GM12878 (cell line): ENCODE data around the gene BAZ2B. TPM values are rescaled to one million over a fixed set of nuclear protein-coding genes. Genes with fewer than 3 reads are reported as not detected.

ENCODE experiments used
- ATAC-seq: fragments of 200-7000 bp; cut with Tn5 transposase; 3 replicates; pipeline ENCODE4 v1.9.1; 2020; ENCODE audit warnings: mild to moderate bottlenecking, moderate library complexity
- BruUV-seq: library from RNA; stranded (reverse); fragments of 400-500 nt; replicated peaks from 2 replicates; lab custom pipeline; 2021; lab: Mats Ljungman, UMichigan
- CTCF ChIA-PET: fragments of 300-600 bp; sonication (Branson Sonifier 250); formaldehyde crosslinking; extraction: SDS; loops from one replicate; lab custom pipeline; 2021; ENCODE audit warnings: inconsistent platforms; lab: Yijun Ruan, JAX
- POLR2A ChIA-PET: fragments of 350-600 bp; formaldehyde crosslinking; extraction: SDS; loops from one replicate; lab custom pipeline; 2021; ENCODE audit warnings: inconsistent platforms; lab: Charles Lee
- RAD21 ChIA-PET: fragments of 300-600 bp; sonication (Branson Sonifier 250); formaldehyde crosslinking; loops from one replicate; lab custom pipeline; 2023; ENCODE audit warnings: antibody characterized with exemption; ENCODE audit not compliant: unreplicated experiment; lab: Charles Lee
- SMC1A ChIA-PET: fragments of 300-600 bp; sonication (Branson Sonifier 250); formaldehyde crosslinking; loops from one replicate; lab custom pipeline; 2023; ENCODE audit not compliant: unreplicated experiment, uncharacterized antibody; lab: Charles Lee
- DNase-seq: peaks from one replicate; pipeline ENCODE4 v3.0.0-alpha.2; 2011; ENCODE audit warnings: low read depth, low spot score
- FAIRE-seq: peaks from 3 replicates; lab custom pipeline; 2011; peaks lifted over from hg19 to GRCh38; lab: Jason Lieb, UNC
- H2AFZ ChIP-seq: 2 replicates; pipeline ENCODE4 v1.6.0; 2011; ENCODE audit warnings: low read depth, low read length, control low read depth; ENCODE audit not compliant: control insufficient read depth
- H3K27ac ChIP-seq: 2 replicates; pipeline ENCODE4 v1.5.1; 2011; ENCODE audit warnings: control low read depth; ENCODE audit not compliant: control insufficient read depth, insufficient read depth
- H3K27me3 ChIP-seq, 2 experiments: replicated peaks in 1 of 2; 2 replicates each; pipeline versions ENCODE4 v1.6.0 to v1.6.1; 2011; ENCODE audit warnings: low read length in 1 of 2; ENCODE audit not compliant: control insufficient read depth in 2 of 2, insufficient read depth in 2 of 2
- H3K36me3 ChIP-seq, 2 experiments: 2 replicates each; pipeline ENCODE4 v1.5.1; 2011; ENCODE audit warnings: low read length in 1 of 2; ENCODE audit not compliant: control insufficient read depth in 2 of 2, insufficient read depth in 2 of 2
- H3K4me1 ChIP-seq: 2 replicates; pipeline ENCODE4 v1.6.1; 2011; ENCODE audit warnings: mild to moderate bottlenecking, low read length, moderate library complexity, mixed read lengths; ENCODE audit not compliant: control insufficient read depth, insufficient read depth
- H3K4me2 ChIP-seq: 2 replicates; pipeline ENCODE4 v1.6.0; 2011; ENCODE audit warnings: control low read depth; ENCODE audit not compliant: control insufficient read depth, insufficient read depth
- H3K4me3 ChIP-seq: fragments of 200-600 bp; sonication (generic); 2 replicates; pipeline ENCODE4 v1.5.1; 2016
- H3K79me2 ChIP-seq: 2 replicates; pipeline ENCODE4 v1.6.0; 2011; ENCODE audit warnings: low read length; ENCODE audit not compliant: control insufficient read depth, insufficient read depth
- H3K9ac ChIP-seq: 2 replicates; pipeline ENCODE4 v1.8.0; 2011; ENCODE audit warnings: low read length, control low read depth, mixed read lengths; ENCODE audit not compliant: control insufficient read depth, insufficient read depth
- H3K9me3 ChIP-seq: replicated peaks from 3 replicates; pipeline ENCODE4 v1.5.1; 2011; ENCODE audit warnings: mild to moderate bottlenecking, low read length; ENCODE audit not compliant: control insufficient read depth, insufficient read depth
- H4K20me1 ChIP-seq: 2 replicates; pipeline ENCODE4 v1.6.0; 2011; ENCODE audit not compliant: control insufficient read depth, insufficient read depth
- BHLHE40 ChIP-seq, 2 experiments: fragments of 450-650 bp in 1 of 2; IDR thresholded peaks; 2 replicates each; pipeline ENCODE4 v1.6.1; 2011 to 2017; ENCODE audit warnings: low read depth in 2 of 2, borderline replicate concordance in 1 of 2, improper control_type of control experiment in 1 of 2, low read length in 1 of 2, mild to moderate bottlenecking in 1 of 2
- CHD2 ChIP-seq: IDR thresholded peaks from 2 replicates; pipeline ENCODE4 v1.6.1; 2011; ENCODE audit warnings: low read depth, low read length, improper control_type of control experiment, borderline replicate concordance
- NFYB ChIP-seq: IDR thresholded peaks from 2 replicates; pipeline ENCODE4 v1.6.1; 2011; ENCODE audit warnings: low read depth, mild to moderate bottlenecking, low read length, improper control_type of control experiment, moderate library complexity; ENCODE audit not compliant: insufficient read depth
- POLR2AphosphoS2 ChIP-seq: IDR thresholded peaks from 2 replicates; pipeline ENCODE4 v1.6.1; 2011; ENCODE audit warnings: low read depth, mild to moderate bottlenecking, low read length, improper control_type of control experiment, moderate library complexity
- RB1 ChIP-seq: fragments of 450-650 bp; formaldehyde crosslinking; IDR thresholded peaks from 2 replicates; pipeline ENCODE4 v1.6.1; 2017; ENCODE audit warnings: mild to moderate bottlenecking, borderline replicate concordance
- RELA ChIP-seq: fragments of 450-650 bp; IDR thresholded peaks from 2 replicates; pipeline ENCODE4 v1.8.0; 2014; ENCODE audit warnings: borderline replicate concordance; ENCODE audit not compliant: partially characterized antibody
- TCF12 ChIP-seq: IDR thresholded peaks from 2 replicates; pipeline ENCODE4 v1.6.1; 2011; ENCODE audit warnings: low read depth, mild to moderate bottlenecking, low read length
- WGBS: methylation state at CpG from one replicate; pipeline ENCODE4 v1.1.6; 2016; ENCODE audit warnings: low lambda C conversion rate; ENCODE audit not compliant: insufficient replicate concordance, insufficient coverage; ENCODE audit errors: missing lambda C conversion rate; 5-methylcytosine and 5-hydroxymethylcytosine counted together
- in situ Hi-C: fragments of 300-500 bp; cut with MboI; formaldehyde crosslinking; loops from 9 replicates; pipeline ENCODE4 v1.14.3; 2018; ENCODE audit warnings: mixed read lengths
- intact Hi-C: fragments of 100-400 bp; cut with micrococcal nuclease; formaldehyde crosslinking; loops from one replicate; pipeline ENCODE4 v1.14.2; 2022; ENCODE audit not compliant: unreplicated experiment
- polyA plus RNA-seq, 11 experiments: library from polyadenylated mRNA; depleted of rRNA in 4 of 11; unstranded in 6 of 11; stranded (reverse) in 5 of 11; fragments of >200 nt; fragmentation: Nextera tagmentation in 4 of 11; fragmentation: Illumina TruSeq in 1 of 11; extraction: Ambion mirVana in 4 of 11; extraction: Trizol in 1 of 11; gene quantifications; 1 replicate in 1 of 11; 2 replicates in 10 of 11; pipeline versions ENCODE4 v1.2.1 to v1.2.3, GENCODE V29; 2011 to 2016; ENCODE audit warnings: inconsistent platforms in 2 of 11, missing spikeins in 2 of 11, low read depth in 1 of 11
- total RNA-seq, 4 experiments: library from RNA; depleted of rRNA in 3 of 4; stranded (reverse); fragments of >200 nt in 3 of 4; fragmentation: Illumina TruSeq in 1 of 4; extraction: Trizol in 1 of 4; gene quantifications; 2 replicates each; pipeline versions ENCODE4 v1.2.1 to v1.2.3, GENCODE V29; 2013 to 2021
- TF ChIP-seq, protein P1 (sequence below): fragments of 450-650 bp; IDR thresholded peaks from 2 replicates; pipeline ENCODE4 v1.6.1; 2017; ENCODE audit warnings: antibody characterized with exemption, mild to moderate bottlenecking, moderate library complexity
- TF ChIP-seq, protein P2 (sequence below): fragments of 150-350 bp; IDR thresholded peaks from 2 replicates; pipeline ENCODE4 v1.6.1; 2014; ENCODE audit warnings: mild to moderate bottlenecking, low read depth, low read length
- TF ChIP-seq, protein P3 (sequence below): IDR thresholded peaks from 2 replicates; pipeline ENCODE4 v1.6.1; 2011; ENCODE audit warnings: borderline replicate concordance, low read depth, mild to moderate bottlenecking, moderate library complexity, low read length; ENCODE audit not compliant: insufficient read depth, poor library complexity, severe bottlenecking

The BAZ2B gene
- total and polyA plus RNA-seq, 10 of the 15 experiments (the other 5 are each of a cell fraction or from before 2014, with no cell fraction given), result 8.8 to 49.7 (median 24.7) TPM

DNA sequence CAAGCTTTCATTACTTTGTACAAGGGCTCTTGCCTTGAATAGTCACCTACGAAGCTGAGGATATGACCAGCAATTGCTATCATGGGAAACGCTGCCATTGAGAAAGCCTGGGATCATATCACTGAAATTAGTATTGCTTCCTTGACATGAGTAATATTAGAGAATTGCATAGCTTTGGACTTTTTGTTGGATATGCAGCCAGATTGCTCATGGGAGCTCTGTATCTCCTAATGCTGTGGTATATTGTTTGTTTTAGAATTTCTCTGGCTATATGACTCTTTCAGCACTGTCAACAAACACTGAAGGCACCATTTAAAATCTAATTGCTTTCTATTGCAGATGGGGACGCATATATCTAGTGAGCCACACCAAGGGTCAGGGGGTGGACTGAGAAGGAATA is 249.8 kb downstream of the BAZ2B start (continued):
- TF ChIP-seq, protein P1, sequence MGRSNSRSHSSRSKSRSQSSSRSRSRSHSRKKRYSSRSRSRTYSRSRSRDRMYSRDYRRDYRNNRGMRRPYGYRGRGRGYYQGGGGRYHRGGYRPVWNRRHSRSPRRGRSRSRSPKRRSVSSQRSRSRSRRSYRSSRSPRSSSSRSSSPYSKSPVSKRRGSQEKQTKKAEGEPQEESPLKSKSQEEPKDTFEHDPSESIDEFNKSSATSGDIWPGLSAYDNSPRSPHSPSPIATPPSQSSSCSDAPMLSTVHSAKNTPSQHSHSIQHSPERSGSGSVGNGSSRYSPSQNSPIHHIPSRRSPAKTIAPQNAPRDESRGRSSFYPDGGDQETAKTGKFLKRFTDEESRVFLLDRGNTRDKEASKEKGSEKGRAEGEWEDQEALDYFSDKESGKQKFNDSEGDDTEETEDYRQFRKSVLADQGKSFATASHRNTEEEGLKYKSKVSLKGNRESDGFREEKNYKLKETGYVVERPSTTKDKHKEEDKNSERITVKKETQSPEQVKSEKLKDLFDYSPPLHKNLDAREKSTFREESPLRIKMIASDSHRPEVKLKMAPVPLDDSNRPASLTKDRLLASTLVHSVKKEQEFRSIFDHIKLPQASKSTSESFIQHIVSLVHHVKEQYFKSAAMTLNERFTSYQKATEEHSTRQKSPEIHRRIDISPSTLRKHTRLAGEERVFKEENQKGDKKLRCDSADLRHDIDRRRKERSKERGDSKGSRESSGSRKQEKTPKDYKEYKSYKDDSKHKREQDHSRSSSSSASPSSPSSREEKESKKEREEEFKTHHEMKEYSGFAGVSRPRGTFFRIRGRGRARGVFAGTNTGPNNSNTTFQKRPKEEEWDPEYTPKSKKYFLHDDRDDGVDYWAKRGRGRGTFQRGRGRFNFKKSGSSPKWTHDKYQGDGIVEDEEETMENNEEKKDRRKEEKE, result no peak
- TF ChIP-seq CHD2, result no peak
- no peak for TF ChIP-seq NFYB

DNA sequence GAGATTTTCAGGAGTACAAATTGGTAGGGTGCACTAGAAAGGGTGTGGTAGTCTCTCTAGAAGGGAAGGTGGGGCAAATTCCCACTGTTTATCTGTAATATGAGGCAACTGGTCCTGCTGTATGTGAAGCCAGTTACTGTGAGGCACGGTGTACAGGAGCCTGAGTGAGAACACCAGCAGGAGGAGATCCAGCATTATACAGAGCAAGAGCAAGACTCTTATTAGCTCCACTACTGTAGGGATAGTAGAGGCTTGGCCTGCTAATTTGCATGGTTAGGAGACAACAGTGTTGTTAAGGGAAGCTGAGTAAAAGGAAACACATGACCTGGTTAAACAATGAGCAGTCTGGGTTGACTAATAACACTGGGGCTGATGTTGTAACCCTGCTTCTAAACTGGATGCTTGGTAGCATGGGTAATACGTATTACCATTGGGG is 253.5 kb downstream of the BAZ2B start:
- ATAC-seq (no peak), FAIRE-seq (no peak), DNase-seq (no peak)
- Histone ChIP-seq H3K9ac (no peak overlapping the region), H3K4me2 (no peak overlapping the region), H3K9me3 (no peaks in the 10 kb centered on the region), H3K27me3 (no peaks in the 10 kb centered on the region), H3K4me1 (no peaks in the 10 kb centered on the region), H3K4me3 (no peak overlapping the region), H3K79me2 (no peaks in the 10 kb centered on the region), H3K36me3 (no peaks in the 10 kb centered on the region; a peak in 1 of 4 replicates), H3K27ac (no peak overlapping the region), H2AFZ (no peak overlapping the region), H4K20me1 (no peaks in the 10 kb centered on the region)
- 67% methylated on average over 2 of the region's 2 CpGs for WGBS
- POLR2A ChIA-PET, result no interaction called here
- TF ChIP-seq, protein P2, sequence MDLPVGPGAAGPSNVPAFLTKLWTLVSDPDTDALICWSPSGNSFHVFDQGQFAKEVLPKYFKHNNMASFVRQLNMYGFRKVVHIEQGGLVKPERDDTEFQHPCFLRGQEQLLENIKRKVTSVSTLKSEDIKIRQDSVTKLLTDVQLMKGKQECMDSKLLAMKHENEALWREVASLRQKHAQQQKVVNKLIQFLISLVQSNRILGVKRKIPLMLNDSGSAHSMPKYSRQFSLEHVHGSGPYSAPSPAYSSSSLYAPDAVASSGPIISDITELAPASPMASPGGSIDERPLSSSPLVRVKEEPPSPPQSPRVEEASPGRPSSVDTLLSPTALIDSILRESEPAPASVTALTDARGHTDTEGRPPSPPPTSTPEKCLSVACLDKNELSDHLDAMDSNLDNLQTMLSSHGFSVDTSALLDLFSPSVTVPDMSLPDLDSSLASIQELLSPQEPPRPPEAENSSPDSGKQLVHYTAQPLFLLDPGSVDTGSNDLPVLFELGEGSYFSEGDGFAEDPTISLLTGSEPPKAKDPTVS, result no peak
- TF ChIP-seq RB1 (no peak), RELA (no peak), TCF12 (no peak), BHLHE40 (IDR thresholded peaks at IDR 0.05; ENCODE audit: borderline replicate concordance in 1 of 2, low read depth in 2 of 2, low read length in 1 of 2) (no peak), POLR2AphosphoS2 (no peak)
- TF ChIP-seq, protein P3, sequence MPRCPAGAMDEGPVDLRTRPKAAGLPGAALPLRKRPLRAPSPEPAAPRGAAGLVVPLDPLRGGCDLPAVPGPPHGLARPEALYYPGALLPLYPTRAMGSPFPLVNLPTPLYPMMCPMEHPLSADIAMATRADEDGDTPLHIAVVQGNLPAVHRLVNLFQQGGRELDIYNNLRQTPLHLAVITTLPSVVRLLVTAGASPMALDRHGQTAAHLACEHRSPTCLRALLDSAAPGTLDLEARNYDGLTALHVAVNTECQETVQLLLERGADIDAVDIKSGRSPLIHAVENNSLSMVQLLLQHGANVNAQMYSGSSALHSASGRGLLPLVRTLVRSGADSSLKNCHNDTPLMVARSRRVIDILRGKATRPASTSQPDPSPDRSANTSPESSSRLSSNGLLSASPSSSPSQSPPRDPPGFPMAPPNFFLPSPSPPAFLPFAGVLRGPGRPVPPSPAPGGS, result no peak
- TF ChIP-seq, protein P1, result no peak
- RAD21 ChIA-PET, result no interaction called here
- intact Hi-C loops, result no loop called here
- BruUV-seq, result no TSS peak
- in situ Hi-C loops, result no loop called here
- CTCF ChIA-PET, result no interaction called here
- SMC1A ChIA-PET, result no interaction called here
